H9 (cell line): ENCODE measurements around the gene NSUN7. TPM values are rescaled to one million over a fixed set of nuclear protein-coding genes. Genes with fewer than 3 reads are reported as not detected.

ENCODE experiments used
- DNase-seq: peaks from one replicate; pipeline ENCODE4 v3.0.0-alpha.2; 2017
- H2AFZ ChIP-seq: one replicate; pipeline ENCODE4 v1.6.1; 2013; ENCODE audit warnings: mild to moderate bottlenecking, low read length, control low read depth, moderate library complexity
- H2AK5ac ChIP-seq: 2 replicates; pipeline ENCODE4 v1.6.1; 2013; ENCODE audit warnings: low read length, control low read depth, mixed read lengths; ENCODE audit not compliant: insufficient read length
- H2BK120ac ChIP-seq: one replicate; pipeline ENCODE4 v1.6.1; 2013; ENCODE audit warnings: low read depth, mild to moderate bottlenecking, low read length, control low read depth, inconsistent platforms; ENCODE audit not compliant: poor library complexity, severe bottlenecking
- H2BK12ac ChIP-seq: 2 replicates; pipeline ENCODE4 v1.6.1; 2013; ENCODE audit warnings: low read length, control low read depth, mixed read lengths, low read depth; ENCODE audit not compliant: insufficient read length
- H2BK15ac ChIP-seq: 2 replicates; pipeline ENCODE4 v1.6.1; 2013; ENCODE audit warnings: low read depth, low read length, control low read depth
- H2BK20ac ChIP-seq: one replicate; pipeline ENCODE4 v1.6.1; 2013; ENCODE audit warnings: low read depth, mild to moderate bottlenecking, low read length, control low read depth, inconsistent platforms; ENCODE audit not compliant: poor library complexity, severe bottlenecking
- H2BK5ac ChIP-seq: 2 replicates; pipeline ENCODE4 v1.6.1; 2013; ENCODE audit warnings: low read length, control low read depth, mixed read lengths; ENCODE audit not compliant: insufficient read length
- H3K14ac ChIP-seq: 2 replicates; pipeline ENCODE4 v1.6.1; 2013; ENCODE audit warnings: low read length, control low read depth; ENCODE audit not compliant: insufficient read depth
- H3K18ac ChIP-seq: 2 replicates; pipeline ENCODE4 v1.6.1; 2013; ENCODE audit warnings: low read depth, mild to moderate bottlenecking, mixed read lengths, low read length, control low read depth; ENCODE audit not compliant: insufficient read length
- H3K23ac ChIP-seq: 2 replicates; pipeline ENCODE4 v1.6.1; 2013; ENCODE audit warnings: low read length, control low read depth, mixed read lengths, low read depth; ENCODE audit not compliant: insufficient read length
- H3K23me2 ChIP-seq: 2 replicates; pipeline ENCODE4 v1.6.1; 2013; ENCODE audit warnings: low read depth, mild to moderate bottlenecking, mixed read lengths, low read length, control low read depth; ENCODE audit not compliant: insufficient read length, poor library complexity, severe bottlenecking
- H3K27ac ChIP-seq: 2 replicates; pipeline ENCODE4 v1.5.1; 2013; ENCODE audit warnings: low read length, control low read depth, mixed read lengths, low read depth; ENCODE audit not compliant: insufficient read length
- H3K27me3 ChIP-seq: 2 replicates; pipeline ENCODE4 v1.6.1; 2013; ENCODE audit warnings: low read length, control low read depth, inconsistent platforms; ENCODE audit not compliant: insufficient read depth
- H3K4ac ChIP-seq: 2 replicates; pipeline ENCODE4 v1.6.1; 2013; ENCODE audit warnings: low read depth, mild to moderate bottlenecking, control low read depth, inconsistent platforms, low read length, moderate library complexity
- H3K4me1 ChIP-seq: 2 replicates; pipeline ENCODE4 v1.6.1; 2013; ENCODE audit warnings: low read length, control low read depth, inconsistent platforms; ENCODE audit not compliant: insufficient read depth
- H3K4me2 ChIP-seq: 2 replicates; pipeline ENCODE4 v1.6.1; 2013; ENCODE audit warnings: low read length, control low read depth, mixed read lengths; ENCODE audit not compliant: insufficient read length, insufficient read depth
- H3K56ac ChIP-seq: 2 replicates; pipeline ENCODE4 v1.6.1; 2013; ENCODE audit warnings: low read depth, mild to moderate bottlenecking, mixed read lengths, low read length, control low read depth; ENCODE audit not compliant: insufficient read length
- H3K79me1 ChIP-seq: 2 replicates; pipeline ENCODE4 v1.6.1; 2013; ENCODE audit warnings: low read depth, mild to moderate bottlenecking, moderate library complexity, low read length, control low read depth, inconsistent platforms; ENCODE audit not compliant: insufficient read depth, poor library complexity, severe bottlenecking
- H3K79me2 ChIP-seq: 2 replicates; pipeline ENCODE4 v1.6.1; 2013; ENCODE audit warnings: low read length, control low read depth, inconsistent platforms; ENCODE audit not compliant: insufficient read depth
- H3K9ac ChIP-seq: 2 replicates; pipeline ENCODE4 v1.6.1; 2013; ENCODE audit warnings: low read length, control low read depth, mixed read lengths; ENCODE audit not compliant: insufficient read length; ENCODE audit errors: extremely low read depth
- H3K9me3 ChIP-seq: one replicate; pipeline ENCODE4 v1.6.1; 2013; ENCODE audit warnings: low read depth, low read length, inconsistent platforms; ENCODE audit not compliant: control insufficient read depth
- H3T11ph ChIP-seq: one replicate; pipeline ENCODE4 v1.6.1; 2013; ENCODE audit warnings: mild to moderate bottlenecking, low read length, control low read depth, inconsistent platforms
- H4K20me1 ChIP-seq: one replicate; pipeline ENCODE4 v1.6.1; 2013; ENCODE audit not compliant: control insufficient read depth, insufficient read length, insufficient read depth
- H4K5ac ChIP-seq: 2 replicates; pipeline ENCODE4 v1.6.1; 2013; ENCODE audit warnings: low read depth, mild to moderate bottlenecking, mixed read lengths, low read length, control low read depth; ENCODE audit not compliant: insufficient read length
- H4K8ac ChIP-seq: replicated peaks from 2 replicates; pipeline ENCODE4 v1.6.1; 2013; ENCODE audit warnings: low read length, control low read depth, mixed read lengths, low read depth; ENCODE audit not compliant: insufficient read length
- H4K91ac ChIP-seq: 2 replicates; pipeline ENCODE4 v1.6.1; 2013; ENCODE audit warnings: low read depth, mild to moderate bottlenecking, moderate library complexity, mixed read lengths, low read length, control low read depth; ENCODE audit not compliant: insufficient read length
- H3K27ac Mint-ChIP-seq, 3 experiments: 2 replicates in 2 of 3; 3 replicates in 1 of 3; pipeline ENCODE4 v1.8.0; 2020 to 2021; ENCODE audit warnings: mixed read lengths in 3 of 3, mild to moderate bottlenecking in 1 of 3, moderate library complexity in 1 of 3
- H3K27me3 Mint-ChIP-seq: 2 replicates; pipeline ENCODE4 v1.8.0; 2021; ENCODE audit warnings: low read depth, mild to moderate bottlenecking, moderate library complexity, mixed read lengths
- H3K36me3 Mint-ChIP-seq, 3 experiments: 2 replicates in 2 of 3; 3 replicates in 1 of 3; pipeline ENCODE4 v1.8.0; 2020 to 2021; ENCODE audit warnings: low read depth in 3 of 3, mixed read lengths in 3 of 3; ENCODE audit not compliant: insufficient read depth in 1 of 3
- H3K4me1 Mint-ChIP-seq, 2 experiments: 2 replicates each; pipeline ENCODE4 v1.8.0; 2020; ENCODE audit warnings: mixed read lengths in 2 of 2
- H3K4me3 Mint-ChIP-seq, 2 experiments: 2 replicates in 1 of 2; 3 replicates in 1 of 2; pipeline ENCODE4 v1.8.0; 2020 to 2021; ENCODE audit warnings: mild to moderate bottlenecking in 2 of 2, mixed read lengths in 2 of 2, moderate library complexity in 1 of 2
- H3K9me3 Mint-ChIP-seq, 2 experiments: 2 replicates in 1 of 2; 3 replicates in 1 of 2; pipeline ENCODE4 v1.8.0; 2020; ENCODE audit warnings: mild to moderate bottlenecking in 2 of 2, mixed read lengths in 2 of 2, moderate library complexity in 1 of 2
- CTCF ChIP-seq: fragments of 200-600 bp; sonication (generic); conservative IDR thresholded peaks from 3 replicates; pipeline ENCODE4 v1.8.0; 2021; ENCODE audit warnings: antibody characterized with exemption, mild to moderate bottlenecking
- WGBS: extraction: QIAGEN DNeasy Blood & Tissue Kit; methylation state at CpG from one replicate; pipeline ENCODE4 v1.1.7; 2013; ENCODE audit warnings: missing lambda C conversion rate, low lambda C conversion rate, mixed read lengths; ENCODE audit not compliant: insufficient read length; ENCODE audit errors: extremely low coverage; 5-methylcytosine and 5-hydroxymethylcytosine counted together
- total RNA-seq: library from RNA; stranded (reverse); gene quantifications from 2 replicates; pipeline ENCODE4 v1.2.1, GENCODE V29; 2021

Gene NSUN7
- total RNA-seq, 1 experiment from 2014 or later, result 15.9 TPM

- Mint-ChIP-seq H3K27ac (no peak overlapping the region), H3K27me3 (no peaks in the 10 kb centered on the region), H3K36me3 (no peaks in the 10 kb centered on the region), H3K4me1 (peaks cover 3 to 6% of the 10 kb centered on the region in 2 experiments; a peak in 3 of 4 replicates), H3K9me3 (no peaks in the 10 kb centered on the region), H3K4me3 (no peak overlapping the region)
- no peak overlapping the region for H2BK15ac ChIP-seq
- no peaks in the 10 kb centered on the region for H3K79me1 ChIP-seq
- no peak overlapping the region for H3K4me2 ChIP-seq
- no peak overlapping the region for H3K23ac ChIP-seq
- no peak overlapping the region for H2AK5ac ChIP-seq
- H3K27me3 ChIP-seq, result no peaks in the 10 kb centered on the region
- no peak overlapping the region for H3K4ac ChIP-seq
- H2BK5ac ChIP-seq, result no peak overlapping the region
- H4K20me1 ChIP-seq, result no peaks in the 10 kb centered on the region
- H3K9ac ChIP-seq, result no peak overlapping the region
- WGBS, result no CpG with 5 or more reads among the region's 2 CpGs
- no peak overlapping the region for H3K14ac ChIP-seq
- H3K56ac ChIP-seq, result no peak overlapping the region
- H3K4me1 ChIP-seq, result no peaks in the 10 kb centered on the region
- H3K23me2 ChIP-seq, result no peaks in the 10 kb centered on the region
- H2BK12ac ChIP-seq, result no peak overlapping the region
- no peak overlapping the region for H3T11ph ChIP-seq
- H4K5ac ChIP-seq, result no peak overlapping the region
- no peaks in the 10 kb centered on the region for H3K79me2 ChIP-seq
- no peaks in the 10 kb centered on the region for H3K9me3 ChIP-seq
- H4K91ac ChIP-seq, result no peak overlapping the region
- H3K27ac ChIP-seq, result no peak overlapping the region
- no peak overlapping the region for H2BK20ac ChIP-seq
- no peak overlapping the region for H3K18ac ChIP-seq
- TF ChIP-seq CTCF, result no peak
- H2BK120ac ChIP-seq, result no peak overlapping the region
- no peak for DNase-seq
- H4K8ac ChIP-seq, result no peak overlapping the region
- H2AFZ ChIP-seq, result no peak overlapping the region
These were observed 11.9 kb upstream of the NSUN7 start for GRCh38 chr4:40737879-40738278.
